Ureter (tissue), 1 donor: ENCODE data around the gene MYOT. TPM values are rescaled to one million over a fixed set of nuclear protein-coding genes. Genes with fewer than 3 reads are reported as not detected.
A peak's percentile ranks its signal among the peaks of the same experiment; 100 is the strongest.
"Not testable (repeated sequence)": the region's sequence is repeated elsewhere in the genome, so short reads cannot be mapped to it uniquely, and the experiment has no call there.

Source experiments
- DNase-seq: peaks from one replicate; pipeline ENCODE4 v3.0.0-alpha.2; 2020; ENCODE audit warnings: low spot score
- total RNA-seq: library from RNA; stranded (reverse); gene quantifications from one replicate; pipeline ENCODE4 v1.2.4, GENCODE V29; 2023
- donor health status: DM: yes; HTN: yes; CAD: no.

Gene MYOT
- total RNA-seq, 1 donor from 2014 or later = 1.3 TPM

- no peak for DNase-seq
Observed at GRCh38 chr5:137856916-137857862, 10.5 kb upstream of the MYOT start.

- DNase-seq = no peak
Observed at GRCh38 chr5:137858223-137858916, 9.3 kb upstream of the MYOT start.

- DNase-seq = no peak
Observed at GRCh38 chr5:137858954-137859353, 8.7 kb upstream of the MYOT start.

- no peak for DNase-seq
Observed at GRCh38 chr5:137862251-137862650, 5.4 kb upstream of the MYOT start.

GRCh38 chr5:137863653-137864052 is 4.0 kb upstream of the MYOT start:
- DNase-seq = not testable (repeated sequence)

GRCh38 chr5:137866541-137867388 is 895 bp upstream of the MYOT start:
- DNase-seq = no peak

GRCh38 chr5:137870647-137871339 is 3.1 kb downstream of the MYOT start:
- DNase-seq = no peak

GRCh38 chr5:137871571-137871970 is 3.9 kb downstream of the MYOT start:
- no peak for DNase-seq

GRCh38 chr5:137872466-137872865 is 4.8 kb downstream of the MYOT start:
- no peak for DNase-seq

GRCh38 chr5:137876101-137876500 is 8.4 kb downstream of the MYOT start:
- DNase-seq = no peak

- DNase-seq = no peak
Observed at GRCh38 chr5:137880313-137880712, 12.7 kb downstream of the MYOT start.

GRCh38 chr5:137887831-137888230 is 20.2 kb downstream of the MYOT start:
- no peak for DNase-seq

- DNase-seq = no peak
Observed at GRCh38 chr5:137888466-137888862, 20.8 kb downstream of the MYOT start.

- peak; percentile 83 for DNase-seq
Observed at GRCh38 chr5:137888863-137889759, 21.5 kb downstream of the MYOT start, which contains the start of gene PKD2L2. TSS of gene PKD2L2 (plus strand) at chr5:137889457. CDS start at chr5:137889492, 35 bp downstream.

- DNase-seq = no peak
Observed at GRCh38 chr5:137890845-137891244, 23.2 kb downstream of the MYOT start.

- no peak for DNase-seq
Observed at GRCh38 chr5:137891849-137892248, 24.2 kb downstream of the MYOT start.

GRCh38 chr5:137894586-137894985 is 26.9 kb downstream of the MYOT start:
- DNase-seq = no peak

- DNase-seq = no peak
Observed at GRCh38 chr5:137896560-137896959, 28.9 kb downstream of the MYOT start.

- no peak for DNase-seq
Observed at GRCh38 chr5:137899493-137899892, 31.8 kb downstream of the MYOT start.
